Cardiac fibroblast (primary cell): ENCODE data around the gene LCAT.
"Not testable (repeated sequence)": the region's sequence is repeated elsewhere in the genome, so short reads cannot be mapped to it uniquely, and the experiment has no call there.

Source experiments
- DNase-seq, 2 donors: peaks; one replicate each; pipeline versions ENCODE4 v3.0.0 to v3.0.0-alpha.2; 2010; ENCODE audit warnings: low read depth in 2 of 2
- H3K4me3 ChIP-seq, 2 donors: replicated peaks in 1 of 2; 1 replicate in 1 of 2; 2 replicates in 1 of 2; pipeline ENCODE4 v1.5.1; 2011; ENCODE audit warnings: low read depth in 2 of 2, low read length in 2 of 2, mild to moderate bottlenecking in 2 of 2, moderate library complexity in 1 of 2
- CTCF ChIP-seq: IDR thresholded peaks from one replicate; pipeline ENCODE4 v1.5.1; 2011; ENCODE audit warnings: low read depth, mild to moderate bottlenecking, low read length, inconsistent platforms

LCAT gene

GRCh38 chr16:67976205-67976604 lies 32.3 kb upstream of the LCAT start:
- no peak overlapping the region for H3K4me3 ChIP-seq
- no peak for TF ChIP-seq CTCF
- DNase-seq = no peak

- H3K4me3 ChIP-seq = no peak overlapping the region
- no peak for TF ChIP-seq CTCF
- no peak for DNase-seq
Measured at GRCh38 chr16:67975321-67976105, 31.6 kb upstream of the LCAT start.

GRCh38 chr16:67972285-67972684 lies 28.4 kb upstream of the LCAT start:
- not testable (repeated sequence) for H3K4me3 ChIP-seq, DNase-seq

- no peak for DNase-seq
- no peak for TF ChIP-seq CTCF
- H3K4me3 ChIP-seq = no peak overlapping the region
Measured at GRCh38 chr16:67971111-67971510, 27.2 kb upstream of the LCAT start.

GRCh38 chr16:67969254-67970039 lies 25.5 kb upstream of the LCAT start:
- no peak for DNase-seq
- TF ChIP-seq CTCF = no peak
- H3K4me3 ChIP-seq = peak overlapping the region; percentile 56 to 82

- no peak for TF ChIP-seq CTCF
- peak; percentile 70 to 83 for DNase-seq
- peak within 1 kb of the TSS; percentile 56 to 82 for H3K4me3 ChIP-seq
Measured at GRCh38 chr16:67968400-67969253, 24.7 kb upstream of the LCAT start, which contains the start of gene SLC12A4. Gene SLC12A4, minus strand, starts transcription at chr16:67968637. Its CDS starts 84 bp downstream, at chr16:67968553.

- DNase-seq = peak in 1 of 2 donors; percentile 30
- H3K4me3 ChIP-seq = peak overlapping the region; percentile 56 to 82
- no peak for TF ChIP-seq CTCF
Measured at GRCh38 chr16:67967958-67968399, 24.1 kb upstream of the LCAT start.
